ENCODE results near the gene ZNF217.
"Not testable (repeated sequence)": the region's sequence is repeated elsewhere in the genome, so short reads cannot be mapped to it uniquely, and the experiment has no call there.

- not testable (repeated sequence) for TF ChIP-seq ZBTB7A (IDR thresholded peaks at IDR 0.05; ENCODE audit: low read depth); EP300 (IDR thresholded peaks at IDR 0.05; ENCODE audit: borderline replicate concordance); EGR1 (IDR thresholded peaks at IDR 0.05); NFIC (IDR thresholded peaks at IDR 0.05); USF1 (IDR thresholded peaks at IDR 0.05); TEAD4 (IDR thresholded peaks at IDR 0.05); CREB1 (IDR thresholded peaks at IDR 0.05; ENCODE audit: low read depth); TCF12 (IDR thresholded peaks at IDR 0.05; ENCODE audit: low read depth)
- 0 out of 2 replicates have a peak, but pooled peaks have one; percentile 35 for TF ChIP-seq YY1 (IDR thresholded peaks at IDR 0.05; ENCODE audit: low read depth)
These were observed 2.8 kb upstream of the ZNF217 start for GRCh38 chr20:53596189-53597001.

Measured in Ishikawa (cell line).